HepG2 (cell line): ENCODE measurements around the gene OR2W1. TPM values are rescaled to one million over a fixed set of nuclear protein-coding genes. Genes with fewer than 3 reads are reported as not detected.

Source experiments
- ATAC-seq: fragments of 200-7000 bp; cut with Tn5 transposase; 3 replicates; pipeline ENCODE4 v1.9.1; 2020; ENCODE audit warnings: mild to moderate bottlenecking, moderate library complexity
- BruUV-seq: library from RNA; stranded (reverse); fragments of 400-500 nt; replicated peaks from 2 replicates; lab custom pipeline; 2021; lab: Mats Ljungman, UMichigan
- CTCF ChIA-PET: fragments of 300-600 bp; formaldehyde crosslinking; extraction: SDS; loops from one replicate; lab custom pipeline; 2021; ENCODE audit warnings: low total read pairs, inconsistent platforms, low intra/inter-chr PET ratio; lab: Yijun Ruan, JAX
- POLR2A ChIA-PET: fragments of 350-600 bp; sonication (Branson Sonifier 250); formaldehyde crosslinking; loops from one replicate; lab custom pipeline; 2020; ENCODE audit warnings: antibody characterized with exemption, inconsistent platforms; lab: Yijun Ruan, JAX
- DNase-seq: peaks from one replicate; pipeline ENCODE4 v3.0.0-alpha.2; 2015; ENCODE audit warnings: low spot score
- FAIRE-seq: peaks from 3 replicates; lab custom pipeline; 2011; peaks lifted over from hg19 to GRCh38; lab: Jason Lieb, UNC
- H2AFZ ChIP-seq: one replicate; pipeline ENCODE4 v1.6.1; 2011; ENCODE audit warnings: low read length, inconsistent platforms
- H3K27ac ChIP-seq: fragments of 300-600 bp; 3 replicates; pipeline ENCODE4 v1.8.0; 2011; ENCODE audit warnings: mixed run types, mild to moderate bottlenecking, mixed read lengths, low read length, inconsistent platforms; ENCODE audit not compliant: insufficient read depth; ENCODE audit errors: extremely low read length
- H3K27me3 ChIP-seq, 2 experiments: fragments of 200-600 bp in 1 of 2; 2 replicates in 1 of 2; 3 replicates in 1 of 2; pipeline versions ENCODE4 v1.6.0 to v1.8.0; 2011; ENCODE audit warnings: low read length in 2 of 2, mild to moderate bottlenecking in 2 of 2, moderate library complexity in 2 of 2, inconsistent platforms in 1 of 2; ENCODE audit not compliant: insufficient read depth in 2 of 2, control insufficient read depth in 1 of 2
- H3K36me3 ChIP-seq, 2 experiments: fragments of 200-600 bp in 1 of 2; replicated peaks in 1 of 2; 2 replicates in 1 of 2; 3 replicates in 1 of 2; pipeline versions ENCODE4 v1.5.1 to v1.8.0; 2011; ENCODE audit warnings: low read length in 2 of 2, inconsistent platforms in 1 of 2; ENCODE audit not compliant: insufficient read depth in 2 of 2, control insufficient read depth in 1 of 2
- H3K4me1 ChIP-seq: 2 replicates; pipeline ENCODE4 v1.5.1; 2012; ENCODE audit warnings: low read length, inconsistent platforms; ENCODE audit not compliant: insufficient read depth
- H3K4me2 ChIP-seq: 2 replicates; pipeline ENCODE4 v1.6.0; 2011; ENCODE audit warnings: low read depth, low read length, inconsistent platforms
- H3K4me3 ChIP-seq, 3 experiments: fragments of 200-600 bp in 1 of 3; sonication (generic), shearing (Covaris generic) in 1 of 3; replicated peaks in 1 of 3; 2 replicates each; pipeline ENCODE4 v1.5.1; 2011 to 2016; ENCODE audit warnings: low read length in 3 of 3, inconsistent platforms in 2 of 3, low read depth in 2 of 3, mild to moderate bottlenecking in 2 of 3, control low read depth in 1 of 3, mixed read lengths in 1 of 3; ENCODE audit not compliant: insufficient read depth in 1 of 3
- H3K79me2 ChIP-seq: one replicate; pipeline ENCODE4 v1.6.1; 2011; ENCODE audit warnings: low read length, inconsistent platforms; ENCODE audit not compliant: insufficient read depth
- H3K9ac ChIP-seq: 2 replicates; pipeline ENCODE4 v1.6.0; 2011; ENCODE audit warnings: mild to moderate bottlenecking, low read depth, low read length, inconsistent platforms; ENCODE audit not compliant: insufficient read depth
- H3K9me3 ChIP-seq: 2 replicates; pipeline ENCODE4 v1.5.1; 2012; ENCODE audit warnings: mild to moderate bottlenecking, low read length
- H4K20me1 ChIP-seq: 2 replicates; pipeline ENCODE4 v1.6.0; 2011; ENCODE audit warnings: inconsistent platforms, mild to moderate bottlenecking, low read length, moderate library complexity; ENCODE audit not compliant: insufficient read depth
- ATAD3A ChIP-seq: sonication (generic); formaldehyde crosslinking; IDR thresholded peaks from 2 replicates; pipeline ENCODE4 v1.4.0; 2020; ENCODE audit warnings: missing genetic modification reagents
- FOSL2 ChIP-seq: sonication (generic); formaldehyde crosslinking; IDR thresholded peaks from 2 replicates; pipeline ENCODE4 v1.4.0; 2020; ENCODE audit warnings: missing genetic modification reagents
- HES4 ChIP-seq: sonication (generic); formaldehyde crosslinking; IDR thresholded peaks from 2 replicates; pipeline ENCODE4 v1.9.0; 2021; ENCODE audit warnings: mild to moderate bottlenecking, missing genetic modification reagents, borderline replicate concordance
- NCOR1 ChIP-seq: fragments of 200-600 bp; sonication (generic); IDR thresholded peaks from 2 replicates; pipeline ENCODE4 v1.7.0; 2017; ENCODE audit warnings: antibody characterized with exemption, low read length, borderline replicate concordance
- REL ChIP-seq: sonication (generic); formaldehyde crosslinking; conservative IDR thresholded peaks from 2 replicates; pipeline ENCODE4 v1.8.0; 2022; ENCODE audit warnings: mild to moderate bottlenecking, missing genetic modification reagents, moderate library complexity
- SMC3 ChIP-seq: IDR thresholded peaks from 2 replicates; pipeline ENCODE4 v1.6.1; 2011; ENCODE audit warnings: low read length, improper control_type of control experiment
- ZFP36L1 ChIP-seq: sonication (generic); formaldehyde crosslinking; IDR thresholded peaks from 2 replicates; pipeline ENCODE4 v1.8.0; 2022; ENCODE audit warnings: mild to moderate bottlenecking, missing genetic modification reagents, moderate library complexity
- ZNF292 ChIP-seq: sonication (generic); formaldehyde crosslinking; IDR thresholded peaks from 2 replicates; pipeline ENCODE4 v1.8.1; 2022; ENCODE audit warnings: mild to moderate bottlenecking, low read depth, missing genetic modification reagents, borderline replicate concordance
- ZNF552 ChIP-seq: sonication (generic); formaldehyde crosslinking; IDR thresholded peaks from 2 replicates; pipeline ENCODE4 v1.9.0; 2022; ENCODE audit warnings: missing genetic modification reagents, mild to moderate bottlenecking, borderline replicate concordance
- ZNF773 ChIP-seq: sonication (generic); formaldehyde crosslinking; IDR thresholded peaks from 2 replicates; pipeline ENCODE4 v1.4.0; 2020; ENCODE audit warnings: missing genetic modification reagents, borderline replicate concordance
- WGBS: methylation state at CpG from one replicate; pipeline ENCODE4 v1.1.6; 2017; ENCODE audit warnings: low lambda C conversion rate; 5-methylcytosine and 5-hydroxymethylcytosine counted together
- in situ Hi-C: cut with HindIII; loops from 2 replicates; pipeline ENCODE4 v1.10.0; 2017; ENCODE audit warnings: low pct_unique_long_range_greater_than_20kb; ENCODE audit not compliant: extremely low pct_ligation_motif_present
- intact Hi-C: fragments of 100-400 bp; cut with micrococcal nuclease; formaldehyde crosslinking; loops from one replicate; pipeline ENCODE4 v1.10.0; 2022; ENCODE audit not compliant: unreplicated experiment
- polyA plus RNA-seq, 8 experiments: library from polyadenylated mRNA; depleted of rRNA in 3 of 8; stranded (reverse) in 7 of 8; unstranded in 1 of 8; fragments of >200 nt; fragmentation: Illumina TruSeq in 4 of 8; extraction: Trizol in 4 of 8; gene quantifications; 2 replicates each; pipeline versions ENCODE4 v1.2.1 to v1.2.3, GENCODE V29; 2011 to 2016; ENCODE audit warnings: low read depth in 4 of 8, missing spikeins in 1 of 8, mixed read lengths in 1 of 8; ENCODE audit not compliant: insufficient read depth in 1 of 8
- total RNA-seq, 5 experiments: library from RNA; depleted of rRNA; stranded (reverse); fragments of >200 nt; fragmentation: Illumina TruSeq; extraction: Trizol; gene quantifications; 2 replicates each; pipeline ENCODE4 v1.2.3, GENCODE V29; 2016; ENCODE audit warnings: low read depth in 1 of 5
- TF ChIP-seq, protein P1 (sequence below): sonication (generic); formaldehyde crosslinking; IDR thresholded peaks from 2 replicates; pipeline ENCODE4 v1.9.0; 2021; ENCODE audit warnings: mild to moderate bottlenecking, missing genetic modification reagents
- TF ChIP-seq, protein P2 (sequence below): sonication (generic); formaldehyde crosslinking; IDR thresholded peaks from 2 replicates; pipeline ENCODE4 v1.8.0; 2022; ENCODE audit warnings: low read depth, missing genetic modification reagents

The OR2W1 gene
- total and polyA plus RNA-seq, 2 of the 13 experiments (the other 11 are each of a cell fraction or from before 2014, with no cell fraction given) = not detected

DNA sequence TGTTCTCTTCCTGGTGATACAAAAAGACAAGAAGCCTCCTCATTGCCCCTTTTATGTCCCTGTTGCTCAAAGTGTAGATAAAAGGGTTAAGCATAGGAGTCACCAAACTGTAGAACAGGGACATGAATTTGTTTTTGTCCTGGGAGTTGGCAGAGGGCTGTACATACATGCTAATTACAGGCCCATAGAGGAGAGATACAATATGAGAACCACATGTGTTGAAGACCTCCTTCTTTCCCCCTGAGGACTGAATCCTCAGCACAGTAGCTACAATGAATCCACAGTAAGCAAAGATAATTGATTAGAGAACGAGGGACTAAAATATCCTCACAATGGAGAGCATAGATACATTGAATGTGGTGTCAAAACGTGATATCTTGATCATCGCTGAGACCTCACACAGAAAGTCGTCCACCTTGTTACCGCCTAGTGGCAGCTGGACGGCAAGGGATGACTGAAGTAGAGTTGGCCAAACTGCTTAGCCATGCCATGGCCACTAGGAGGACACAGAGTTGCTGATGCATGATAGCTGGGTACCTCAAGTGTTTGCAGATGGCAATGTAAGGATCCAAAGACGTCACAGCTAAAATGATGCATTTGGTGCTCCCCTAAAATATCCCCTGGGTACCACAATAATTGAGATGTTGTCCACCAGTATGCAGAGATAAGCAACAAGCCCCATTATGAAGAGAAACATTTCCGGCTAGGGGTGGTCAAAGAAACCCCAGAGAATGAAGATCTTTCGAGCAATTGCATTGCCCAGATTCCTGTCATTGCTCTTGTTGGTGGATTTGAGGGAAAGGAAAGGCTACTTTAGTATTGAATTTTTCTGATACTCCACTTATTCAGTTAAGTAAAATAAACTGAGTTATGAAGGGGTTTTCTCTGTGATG, 27.1 kb upstream of the OR2W1 start:
- ATAC-seq (peak; percentile 100), DNase-seq (peak; percentile 61), FAIRE-seq (peak; percentile 99)
- Histone ChIP-seq H3K36me3 (no peaks in the 10 kb centered on the region), H2AFZ (no peak overlapping the region), H3K9ac (no peak overlapping the region), H3K4me1 (no peaks in the 10 kb centered on the region), H3K27ac (no peak overlapping the region), H3K4me2 (no peak overlapping the region), H4K20me1 (no peaks in the 10 kb centered on the region), H3K79me2 (no peaks in the 10 kb centered on the region), H3K27me3 (no peaks in the 10 kb centered on the region), H3K4me3 (no peak overlapping the region), H3K9me3 (no peaks in the 10 kb centered on the region)
- POLR2A ChIA-PET = no interaction called here
- intact Hi-C loops (loop anchor here (1.0 kb wide), 1 partner anchor 517 kb away; no protein-coding TSS in a partner anchor), in situ Hi-C loops (loop anchor here (25.0 kb wide), 1 partner anchor 515 kb away; the partner anchor contains the start of gene OR2H2)
- no TSS peak for BruUV-seq
- 22% methylated on average over 9 of the region's 9 CpGs for WGBS
- CTCF ChIA-PET = interaction anchor here (1.9 kb wide), 1 partner anchor 517 kb away, joined by 10 read pairs; no protein-coding TSS in a partner anchor
- no peak for TF ChIP-seq ZNF552 (CRISPR knock-in tag)
- no peak; the same call in 1 of the 2 replicates for TF ChIP-seq ZNF292 (CRISPR knock-in tag)
- no peak for TF ChIP-seq ZNF773 (CRISPR knock-in tag)
- no peak for TF ChIP-seq ZFP36L1 (CRISPR knock-in tag)
- no peak for TF ChIP-seq NCOR1
- no peak for TF ChIP-seq HES4 (CRISPR knock-in tag)
- TF ChIP-seq, protein P1, sequence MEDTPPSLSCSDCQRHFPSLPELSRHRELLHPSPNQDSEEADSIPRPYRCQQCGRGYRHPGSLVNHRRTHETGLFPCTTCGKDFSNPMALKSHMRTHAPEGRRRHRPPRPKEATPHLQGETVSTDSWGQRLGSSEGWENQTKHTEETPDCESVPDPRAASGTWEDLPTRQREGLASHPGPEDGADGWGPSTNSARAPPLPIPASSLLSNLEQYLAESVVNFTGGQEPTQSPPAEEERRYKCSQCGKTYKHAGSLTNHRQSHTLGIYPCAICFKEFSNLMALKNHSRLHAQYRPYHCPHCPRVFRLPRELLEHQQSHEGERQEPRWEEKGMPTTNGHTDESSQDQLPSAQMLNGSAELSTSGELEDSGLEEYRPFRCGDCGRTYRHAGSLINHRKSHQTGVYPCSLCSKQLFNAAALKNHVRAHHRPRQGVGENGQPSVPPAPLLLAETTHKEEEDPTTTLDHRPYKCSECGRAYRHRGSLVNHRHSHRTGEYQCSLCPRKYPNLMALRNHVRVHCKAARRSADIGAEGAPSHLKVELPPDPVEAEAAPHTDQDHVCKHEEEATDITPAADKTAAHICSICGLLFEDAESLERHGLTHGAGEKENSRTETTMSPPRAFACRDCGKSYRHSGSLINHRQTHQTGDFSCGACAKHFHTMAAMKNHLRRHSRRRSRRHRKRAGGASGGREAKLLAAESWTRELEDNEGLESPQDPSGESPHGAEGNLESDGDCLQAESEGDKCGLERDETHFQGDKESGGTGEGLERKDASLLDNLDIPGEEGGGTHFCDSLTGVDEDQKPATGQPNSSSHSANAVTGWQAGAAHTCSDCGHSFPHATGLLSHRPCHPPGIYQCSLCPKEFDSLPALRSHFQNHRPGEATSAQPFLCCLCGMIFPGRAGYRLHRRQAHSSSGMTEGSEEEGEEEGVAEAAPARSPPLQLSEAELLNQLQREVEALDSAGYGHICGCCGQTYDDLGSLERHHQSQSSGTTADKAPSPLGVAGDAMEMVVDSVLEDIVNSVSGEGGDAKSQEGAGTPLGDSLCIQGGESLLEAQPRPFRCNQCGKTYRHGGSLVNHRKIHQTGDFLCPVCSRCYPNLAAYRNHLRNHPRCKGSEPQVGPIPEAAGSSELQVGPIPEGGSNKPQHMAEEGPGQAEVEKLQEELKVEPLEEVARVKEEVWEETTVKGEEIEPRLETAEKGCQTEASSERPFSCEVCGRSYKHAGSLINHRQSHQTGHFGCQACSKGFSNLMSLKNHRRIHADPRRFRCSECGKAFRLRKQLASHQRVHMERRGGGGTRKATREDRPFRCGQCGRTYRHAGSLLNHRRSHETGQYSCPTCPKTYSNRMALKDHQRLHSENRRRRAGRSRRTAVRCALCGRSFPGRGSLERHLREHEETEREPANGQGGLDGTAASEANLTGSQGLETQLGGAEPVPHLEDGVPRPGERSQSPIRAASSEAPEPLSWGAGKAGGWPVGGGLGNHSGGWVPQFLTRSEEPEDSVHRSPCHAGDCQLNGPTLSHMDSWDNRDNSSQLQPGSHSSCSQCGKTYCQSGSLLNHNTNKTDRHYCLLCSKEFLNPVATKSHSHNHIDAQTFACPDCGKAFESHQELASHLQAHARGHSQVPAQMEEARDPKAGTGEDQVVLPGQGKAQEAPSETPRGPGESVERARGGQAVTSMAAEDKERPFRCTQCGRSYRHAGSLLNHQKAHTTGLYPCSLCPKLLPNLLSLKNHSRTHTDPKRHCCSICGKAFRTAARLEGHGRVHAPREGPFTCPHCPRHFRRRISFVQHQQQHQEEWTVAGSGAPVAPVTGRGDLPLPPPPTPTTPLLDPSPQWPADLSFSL (CRISPR knock-in tag) = no peak
- TF ChIP-seq SMC3 = peak; percentile 67
- no peak for TF ChIP-seq ATAD3A (CRISPR knock-in tag)
- TF ChIP-seq REL (CRISPR knock-in tag) = no peak
- TF ChIP-seq, protein P2, sequence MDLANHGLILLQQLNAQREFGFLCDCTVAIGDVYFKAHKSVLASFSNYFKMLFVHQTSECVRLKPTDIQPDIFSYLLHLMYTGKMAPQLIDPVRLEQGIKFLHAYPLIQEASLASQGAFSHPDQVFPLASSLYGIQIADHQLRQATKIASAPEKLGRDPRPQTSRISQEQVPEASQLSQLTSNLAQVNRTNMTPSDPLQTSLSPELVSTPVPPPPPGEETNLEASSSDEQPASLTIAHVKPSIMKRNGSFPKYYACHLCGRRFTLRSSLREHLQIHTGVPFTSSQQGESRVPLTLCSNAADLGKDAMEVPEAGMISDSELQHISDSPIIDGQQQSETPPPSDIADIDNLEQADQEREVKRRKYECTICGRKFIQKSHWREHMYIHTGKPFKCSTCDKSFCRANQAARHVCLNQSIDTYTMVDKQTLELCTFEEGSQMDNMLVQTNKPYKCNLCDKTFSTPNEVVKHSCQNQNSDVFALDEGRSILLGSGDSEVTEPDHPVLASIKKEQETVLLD (CRISPR knock-in tag) = no peak
- peak; percentile 9; the same call in 1 of the 2 replicates for TF ChIP-seq FOSL2 (CRISPR knock-in tag)
